D721Med (cell line): Measurements from ENCODE around the gene ANO10.

ENCODE experiments used
- DNase-seq: peaks from one replicate; pipeline ENCODE4 v3.0.0; 2011; ENCODE audit warnings: low spot score; ENCODE audit not compliant: insufficient read length
- FAIRE-seq: peaks from 2 replicates; lab custom pipeline; 2011; peaks lifted over from hg19 to GRCh38; lab: Jason Lieb, UNC
- CTCF ChIP-seq: IDR thresholded peaks from 2 replicates; pipeline ENCODE4 v1.5.1; 2012; ENCODE audit warnings: mild to moderate bottlenecking, control low read depth; ENCODE audit not compliant: insufficient read depth; ENCODE audit errors: missing control alignments

Gene ANO10

GRCh38 chr3:43423639-43424038, 198.2 kb downstream of the ANO10 start:
- FAIRE-seq (no peak), DNase-seq (no peak)
- no peak for TF ChIP-seq CTCF

- DNase-seq: no peak
- TF ChIP-seq CTCF: no peak
- no peak for FAIRE-seq
Observed at GRCh38 chr3:43423142-43423541, 198.7 kb downstream of the ANO10 start.

- FAIRE-seq: no peak
Observed at GRCh38 chr3:43418601-43419272, 203.1 kb downstream of the ANO10 start.

GRCh38 chr3:43417133-43417532, 204.7 kb downstream of the ANO10 start:
- DNase-seq (no peak), FAIRE-seq (no peak)
- TF ChIP-seq CTCF: no peak

More at GRCh38 chr3:43418601-43419272, 203.1 kb downstream of the ANO10 start:
- TF ChIP-seq CTCF: no peak
- DNase-seq: no peak

- TF ChIP-seq CTCF: no peak
- DNase-seq (no peak), FAIRE-seq (no peak)
Observed at GRCh38 chr3:43415088-43415487, 206.7 kb downstream of the ANO10 start.

- DNase-seq (no peak), FAIRE-seq (no peak)
Observed at GRCh38 chr3:43413676-43414368, 208.0 kb downstream of the ANO10 start.

More at GRCh38 chr3:43413676-43414368, 208.0 kb downstream of the ANO10 start:
- no peak for TF ChIP-seq CTCF
